Frontal cortex (tissue), 4 donors: Measurements from ENCODE around the gene BIRC2. TPM values are rescaled to one million over a fixed set of nuclear protein-coding genes. Genes with fewer than 3 reads are reported as not detected.
A peak's percentile ranks its signal among the peaks of the same experiment; 100 is the strongest.

Source experiments
- DNase-seq, 2 donors: peaks; one replicate each; pipeline ENCODE4 v3.0.0; 2012; ENCODE audit warnings: low spot score in 2 of 2
- FAIRE-seq: peaks from 2 replicates; lab custom pipeline; 2012; peaks lifted over from hg19 to GRCh38; lab: Jason Lieb, UNC
- small RNA-seq: library from RNA; depleted of rRNA; stranded (forward); fragments of <200 nt; gene quantifications from one replicate; pipeline ENCODE3, GENCODE V24; 2014
- total RNA-seq: library from RNA; depleted of rRNA; stranded (reverse); fragments of >200 nt; gene quantifications from one replicate; pipeline ENCODE4 v1.2.3, GENCODE V29; 2014
- donor health status: control.
- donor health status: control.
- donor health status: control.

The BIRC2 gene
- total RNA-seq, 1 donor from 2014 or later: 144 TPM

DNA sequence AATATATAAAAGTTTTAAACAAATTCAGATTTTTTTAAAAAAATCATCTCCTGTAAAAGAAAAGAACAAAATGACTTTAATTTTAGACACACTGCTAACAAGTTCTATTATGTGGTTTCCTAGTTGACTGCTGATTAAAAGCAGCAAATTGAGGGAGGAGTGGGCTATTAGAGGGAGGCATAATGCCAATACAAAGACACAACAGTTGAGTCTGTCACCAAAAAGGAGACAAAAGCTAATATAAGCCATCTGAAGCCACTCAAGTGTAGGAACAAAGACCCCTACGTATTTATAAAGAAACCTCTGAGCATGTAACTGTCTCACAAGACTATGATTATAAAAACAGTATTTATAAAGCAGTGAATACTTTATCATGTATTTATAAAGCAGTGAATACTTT is 76.9 kb downstream of the BIRC2 start:
- DNase-seq (no peak), FAIRE-seq (peak; percentile 47)

DNA sequence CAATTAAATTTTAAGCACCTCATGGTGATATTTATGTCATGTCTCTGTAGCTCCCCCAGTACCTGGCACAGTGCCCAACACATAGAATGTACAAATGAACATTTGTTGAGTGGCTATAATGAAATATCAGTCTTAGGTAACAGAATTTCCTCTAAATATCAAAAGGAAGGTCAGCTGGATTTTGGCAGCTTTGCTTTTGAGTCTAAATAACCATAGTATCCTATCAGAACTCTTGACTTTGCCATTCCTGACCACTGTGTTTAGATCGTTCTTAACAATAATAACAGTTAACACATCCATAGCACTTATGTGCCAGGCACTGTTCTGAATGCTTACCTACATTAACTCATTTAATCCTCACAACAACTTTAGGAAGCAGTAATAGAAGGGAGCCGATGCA is 79.0 kb downstream of the BIRC2 start:
- no peak for FAIRE-seq

GRCh38 chr11:102426570-102426969 is 79.6 kb downstream of the BIRC2 start:
- DNase-seq (no peak), FAIRE-seq (no peak)

More for the DNA sequence above, 79.0 kb downstream of the BIRC2 start:
- DNase-seq: no peak

GRCh38 chr11:102427068-102427467 is 80.1 kb downstream of the BIRC2 start:
- DNase-seq (no peak), FAIRE-seq (no peak)

Small RNAs within 50 kb of the gene (small RNA-seq; reads per million reads assigned to genes)
- gene AP000942.3: not detected
- not detected for gene AP000942.4
- not detected for gene RNU6-952P

Other genes with a start within 250 kb of the BIRC2 start
- 11.0 TPM for gene YAP1, start 236.8 kb upstream of the BIRC2 start, total RNA-seq
- 1.6 TPM for gene BIRC3, start 29.7 kb upstream of the BIRC2 start, total RNA-seq
- 109 TPM for gene TMEM123, start 105.6 kb downstream of the BIRC2 start, total RNA-seq
- not detected for gene MMP7, start 183.5 kb downstream of the BIRC2 start, total RNA-seq